ENCODE data around the gene FGD2.
A peak's percentile ranks its signal among the peaks of the same experiment; 100 is the strongest.

The FGD2 gene

DNA sequence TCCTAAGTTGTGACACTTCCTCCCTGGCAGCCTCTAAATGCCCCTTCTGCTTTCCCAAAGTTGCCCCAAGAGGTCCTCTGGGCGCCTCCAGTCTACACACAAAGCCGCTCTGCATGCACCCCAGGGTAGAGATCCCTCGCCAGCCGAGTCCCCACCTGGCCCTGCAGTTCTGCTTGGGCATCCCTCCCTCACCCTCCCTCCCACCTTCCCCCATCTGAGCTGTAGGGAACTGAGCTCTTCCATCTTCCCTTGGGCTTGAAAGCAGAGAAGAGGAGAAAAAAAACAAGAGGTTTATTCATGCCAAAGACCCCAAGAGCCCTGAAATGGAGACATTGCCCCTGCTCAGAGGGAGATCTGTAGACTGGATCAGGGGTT, 5.7 kb upstream of the FGD2 start:
- H3K27ac ChIP-seq: no peak overlapping the region
- TF ChIP-seq, protein P1, sequence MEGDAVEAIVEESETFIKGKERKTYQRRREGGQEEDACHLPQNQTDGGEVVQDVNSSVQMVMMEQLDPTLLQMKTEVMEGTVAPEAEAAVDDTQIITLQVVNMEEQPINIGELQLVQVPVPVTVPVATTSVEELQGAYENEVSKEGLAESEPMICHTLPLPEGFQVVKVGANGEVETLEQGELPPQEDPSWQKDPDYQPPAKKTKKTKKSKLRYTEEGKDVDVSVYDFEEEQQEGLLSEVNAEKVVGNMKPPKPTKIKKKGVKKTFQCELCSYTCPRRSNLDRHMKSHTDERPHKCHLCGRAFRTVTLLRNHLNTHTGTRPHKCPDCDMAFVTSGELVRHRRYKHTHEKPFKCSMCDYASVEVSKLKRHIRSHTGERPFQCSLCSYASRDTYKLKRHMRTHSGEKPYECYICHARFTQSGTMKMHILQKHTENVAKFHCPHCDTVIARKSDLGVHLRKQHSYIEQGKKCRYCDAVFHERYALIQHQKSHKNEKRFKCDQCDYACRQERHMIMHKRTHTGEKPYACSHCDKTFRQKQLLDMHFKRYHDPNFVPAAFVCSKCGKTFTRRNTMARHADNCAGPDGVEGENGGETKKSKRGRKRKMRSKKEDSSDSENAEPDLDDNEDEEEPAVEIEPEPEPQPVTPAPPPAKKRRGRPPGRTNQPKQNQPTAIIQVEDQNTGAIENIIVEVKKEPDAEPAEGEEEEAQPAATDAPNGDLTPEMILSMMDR (conservative IDR thresholded peaks at IDR 0.05; ENCODE audit: low read depth): no peak
- DNase-seq (ENCODE audit: low spot score): no peak
- ChIA-PET POLR2A (ENCODE audit: low non-redundant PET) (no interaction called here), CTCF (interaction anchor here (0.6 kb wide), 1 partner anchor 515 kb away, joined by 4 read pairs; no protein-coding TSS in a partner anchor)

DNA sequence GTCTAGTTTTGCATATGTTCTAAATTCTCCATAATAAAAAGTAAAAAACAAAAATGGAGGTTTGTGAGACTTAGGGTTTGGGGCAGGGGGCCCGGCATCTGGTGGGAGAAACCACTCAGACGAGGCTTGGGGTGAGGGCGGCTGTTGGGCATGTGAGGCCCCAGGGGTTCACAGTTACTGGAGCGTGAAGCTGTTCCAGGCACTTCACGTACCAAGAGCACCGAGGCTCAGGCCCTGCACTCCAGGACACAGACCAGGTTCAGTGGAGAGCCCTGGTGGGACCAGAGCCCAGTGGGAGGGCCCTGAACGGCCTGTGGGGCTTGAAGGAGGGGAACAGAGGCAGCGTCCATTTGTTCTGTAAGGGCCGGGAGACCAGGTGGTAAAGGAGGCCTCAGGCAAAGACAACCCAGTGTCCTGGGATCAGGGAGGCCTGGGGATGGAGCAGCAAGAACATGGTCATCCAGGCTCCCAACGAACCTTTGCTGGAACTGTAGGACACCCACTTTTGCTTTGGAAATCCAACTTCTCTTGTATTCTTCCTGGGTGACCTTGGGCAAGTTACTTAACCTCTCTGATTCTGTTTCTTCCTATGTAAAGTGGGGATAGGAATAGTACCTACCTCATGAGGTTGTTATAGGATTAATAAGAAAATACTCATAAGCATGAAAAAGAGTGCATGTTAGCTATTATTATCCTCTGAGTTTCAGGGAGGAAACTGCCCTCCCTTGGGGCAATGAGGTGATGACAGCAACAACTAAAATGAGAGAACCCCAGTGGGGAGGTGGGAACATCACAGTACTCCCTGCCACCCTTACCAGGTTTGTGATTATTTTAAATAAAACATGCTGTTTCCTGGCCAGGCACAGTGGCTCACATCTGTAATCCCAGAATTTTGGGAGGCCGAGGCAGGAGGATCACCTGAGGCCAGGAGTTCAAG, 1.1 kb upstream of the FGD2 start:
- DNase-seq (ENCODE audit: low spot score): no peak
- TF ChIP-seq, protein P1 (conservative IDR thresholded peaks at IDR 0.05; ENCODE audit: low read depth): no peak
- H3K27ac ChIP-seq: no peak overlapping the region
- ChIA-PET CTCF (no interaction called here), POLR2A (ENCODE audit: low non-redundant PET) (no interaction called here)

DNA sequence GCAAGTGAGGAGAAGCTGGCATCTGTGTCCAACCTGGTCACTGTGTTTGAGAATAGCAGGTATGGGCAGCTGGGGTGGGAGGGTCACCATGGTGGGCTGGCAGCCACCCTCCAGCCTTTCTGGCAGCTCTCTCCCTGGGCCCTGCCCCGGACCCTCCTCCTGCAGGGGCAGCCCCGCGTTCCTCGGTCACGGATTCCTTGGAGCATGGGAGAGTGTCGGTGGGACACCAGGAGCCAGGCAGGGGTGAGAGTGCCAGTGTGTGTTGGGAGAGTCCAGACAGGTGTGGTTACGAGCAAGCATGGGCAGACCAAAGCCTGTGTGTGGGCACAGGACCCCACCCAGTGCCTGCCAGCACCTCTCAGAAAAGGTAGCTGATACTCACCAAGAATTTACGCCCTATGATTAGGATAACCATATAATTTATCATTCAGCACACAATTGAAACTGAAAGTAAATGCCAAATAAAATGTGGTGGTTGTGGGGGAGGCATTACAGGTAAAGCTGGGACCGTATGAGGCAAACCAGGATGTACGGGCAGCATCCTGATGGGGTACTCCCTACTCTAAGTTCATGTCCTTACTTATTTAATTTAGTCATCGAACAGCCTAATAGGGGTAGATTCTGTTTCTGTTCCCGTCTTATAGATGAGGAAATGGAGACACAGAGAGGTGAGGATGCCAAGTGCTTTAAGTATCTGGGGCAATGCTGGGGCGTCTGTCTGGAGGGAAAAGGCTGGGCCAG, 542 bp downstream of the FGD2 start:
- ChIA-PET POLR2A (ENCODE audit: low non-redundant PET) (no interaction called here), CTCF (interaction anchor here (2.1 kb wide), 1 partner anchor 12 kb away, joined by 10 read pairs; no protein-coding TSS in a partner anchor)
- DNase-seq (ENCODE audit: low spot score): no peak
- H3K27ac ChIP-seq: peak overlapping the region; percentile 46; the same call in 1 of the 2 replicates
- TF ChIP-seq, protein P1 (conservative IDR thresholded peaks at IDR 0.05; ENCODE audit: low read depth): no peak

DNA sequence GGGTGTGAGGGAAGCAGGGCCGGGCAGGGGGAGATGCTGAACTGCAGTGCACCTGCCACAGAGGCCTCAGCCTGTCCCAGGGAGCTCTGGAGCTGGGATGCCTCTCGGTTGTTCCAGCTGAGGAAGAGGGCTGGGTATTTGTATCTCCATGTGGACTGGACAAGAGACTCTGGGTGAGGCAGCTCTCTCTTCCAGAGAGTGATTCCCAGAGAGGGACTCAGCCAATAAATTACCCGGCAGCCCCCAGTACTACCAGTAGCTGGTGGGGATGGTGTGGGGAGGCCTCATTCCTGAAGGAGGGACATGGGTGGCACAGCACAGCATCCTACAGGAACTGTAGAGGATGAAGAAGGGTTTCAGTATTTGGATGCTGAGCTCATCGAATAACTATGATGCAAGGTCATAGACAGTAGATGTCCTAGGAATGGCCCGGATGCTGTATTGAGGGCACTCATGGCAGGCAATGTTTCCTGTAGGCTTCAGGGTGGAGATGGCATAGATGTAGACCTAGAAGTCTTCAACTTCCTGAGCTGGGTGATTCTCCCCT, 1.4 kb downstream of the FGD2 start:
- ChIA-PET CTCF (interaction anchor here (1.2 to 2.1 kb wide), 2 partner anchors 11 to 93 kb away, joined by 3 to 10 read pairs; no protein-coding TSS in a partner anchor), POLR2A (ENCODE audit: low non-redundant PET) (no interaction called here)
- H3K27ac ChIP-seq: peak overlapping the region; percentile 46; the same call in 1 of the 2 replicates
- no peak for DNase-seq (ENCODE audit: low spot score)
- TF ChIP-seq, protein P1 (conservative IDR thresholded peaks at IDR 0.05; ENCODE audit: low read depth): no peak

DNA sequence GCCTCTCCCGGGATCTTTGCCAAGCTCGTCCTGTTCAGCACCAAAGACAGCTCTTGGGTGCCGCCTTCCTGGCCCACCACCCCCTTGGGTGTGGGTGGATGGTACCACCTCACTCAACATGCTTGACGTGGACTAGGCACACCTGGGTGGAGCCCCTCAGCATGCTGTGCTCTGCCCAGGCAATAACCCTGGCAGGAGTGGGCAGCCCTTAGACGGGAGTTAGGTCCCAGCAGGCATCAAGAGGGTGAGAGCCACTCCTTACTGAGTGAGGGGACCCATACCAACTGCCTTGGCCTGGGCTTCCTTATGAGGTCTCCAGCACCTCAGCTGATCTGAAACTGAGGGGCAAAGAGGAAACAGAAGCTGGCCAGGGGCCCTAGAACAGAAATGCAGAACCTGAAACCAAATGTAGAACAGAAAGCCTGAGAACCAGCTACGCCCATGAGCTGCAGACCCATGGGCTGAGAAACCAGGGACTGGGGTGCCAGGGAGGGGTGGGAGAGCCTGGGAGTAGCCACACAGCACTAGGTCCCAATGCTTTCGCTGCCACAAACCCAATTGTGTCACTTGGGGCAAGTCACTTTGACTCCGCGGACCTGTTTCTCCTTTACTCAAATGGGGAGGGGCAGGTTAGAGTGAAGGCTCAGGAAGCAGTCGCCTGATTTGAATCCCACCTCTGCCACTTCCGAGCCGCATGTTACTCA, 2.0 kb downstream of the FGD2 start:
- ChIA-PET POLR2A (ENCODE audit: low non-redundant PET) (no interaction called here), CTCF (interaction anchor here (1.2 to 2.1 kb wide), 2 partner anchors 11 to 94 kb away, joined by 3 to 10 read pairs; no protein-coding TSS in a partner anchor)
- no peak overlapping the region for H3K27ac ChIP-seq
- TF ChIP-seq, protein P1 (conservative IDR thresholded peaks at IDR 0.05; ENCODE audit: low read depth): no peak
- DNase-seq (ENCODE audit: low spot score): no peak
